Liver (tissue), 9 donors: ENCODE measurements around the gene PLCG2. TPM values are rescaled to one million over a fixed set of nuclear protein-coding genes. Genes with fewer than 3 reads are reported as not detected.

Experiments
- DNase-seq: peaks from one replicate; pipeline ENCODE4 v3.0.0-alpha.2; 2017; ENCODE audit warnings: low spot score
- H3K27ac ChIP-seq, 2 donors: one replicate each; pipeline ENCODE4 v1.7.0; 2013; ENCODE audit warnings: inconsistent platforms in 2 of 2, low read length in 2 of 2, control low read depth in 1 of 2, low read depth in 1 of 2, mild to moderate bottlenecking in 1 of 2
- H3K27me3 ChIP-seq, 4 donors: one replicate each; pipeline versions ENCODE4 v1.6.1 to v1.7.0; 2013; ENCODE audit warnings: low read length in 3 of 4, inconsistent platforms in 1 of 4, mild to moderate bottlenecking in 1 of 4, moderate library complexity in 1 of 4; ENCODE audit not compliant: control insufficient read depth in 4 of 4, insufficient read depth in 4 of 4
- H3K36me3 ChIP-seq, 4 donors: one replicate each; pipeline versions ENCODE4 v1.6.1 to v1.7.0; 2013; ENCODE audit warnings: low read length in 3 of 4, mild to moderate bottlenecking in 3 of 4, low read depth in 1 of 4, moderate library complexity in 1 of 4; ENCODE audit not compliant: control insufficient read depth in 4 of 4, insufficient read depth in 3 of 4
- H3K4me1 ChIP-seq, 4 donors: one replicate each; pipeline versions ENCODE4 v1.6.1 to v1.7.0; 2013; ENCODE audit warnings: low read length in 3 of 4, mild to moderate bottlenecking in 3 of 4, moderate library complexity in 1 of 4; ENCODE audit not compliant: control insufficient read depth in 4 of 4, insufficient read depth in 4 of 4
- H3K4me3 ChIP-seq, 3 donors: one replicate each; pipeline versions ENCODE4 v1.6.1 to v1.7.0; 2013; ENCODE audit warnings: low read length in 3 of 3, control low read depth in 1 of 3, low read depth in 1 of 3, mild to moderate bottlenecking in 1 of 3
- H3K9ac ChIP-seq, 2 donors: one replicate each; pipeline ENCODE4 v1.7.0; 2013; ENCODE audit warnings: low read length in 2 of 2, mild to moderate bottlenecking in 2 of 2, moderate library complexity in 2 of 2, control low read depth in 1 of 2, low read depth in 1 of 2
- H3K9me3 ChIP-seq, 4 donors: one replicate each; pipeline versions ENCODE4 v1.6.1 to v1.7.0; 2013; ENCODE audit warnings: low read length in 3 of 4; ENCODE audit not compliant: control insufficient read depth in 4 of 4
- ATF3 ChIP-seq: IDR thresholded peaks from 2 replicates; pipeline ENCODE4 v1.6.1; 2016; ENCODE audit warnings: antibody characterized with exemption
- FOXA1 ChIP-seq: IDR thresholded peaks from 2 replicates; pipeline ENCODE4 v1.6.1; 2016; ENCODE audit warnings: antibody characterized with exemption
- FOXA2 ChIP-seq: IDR thresholded peaks from 2 replicates; pipeline ENCODE4 v1.6.1; 2016; ENCODE audit warnings: antibody characterized with exemption
- GABPA ChIP-seq, 2 donors: IDR thresholded peaks in 1 of 2; conservative IDR thresholded peaks in 1 of 2; 2 replicates each; pipeline ENCODE4 v1.6.1; 2016; ENCODE audit warnings: antibody characterized with exemption in 2 of 2, mild to moderate bottlenecking in 1 of 2, moderate library complexity in 1 of 2
- HNF4A ChIP-seq, 2 donors: conservative IDR thresholded peaks; 2 replicates each; pipeline ENCODE4 v1.6.1; 2016; ENCODE audit warnings: antibody characterized with exemption in 2 of 2, mild to moderate bottlenecking in 2 of 2
- HNF4G ChIP-seq: IDR thresholded peaks from 2 replicates; pipeline ENCODE4 v1.6.1; 2016; ENCODE audit warnings: antibody characterized with exemption
- NR2F2 ChIP-seq: IDR thresholded peaks from 2 replicates; pipeline ENCODE4 v1.6.1; 2016; ENCODE audit warnings: antibody characterized with exemption
- RAD21 ChIP-seq, 2 donors: IDR thresholded peaks; 2 replicates each; pipeline ENCODE4 v1.6.1; 2016; ENCODE audit warnings: antibody characterized with exemption in 2 of 2, mild to moderate bottlenecking in 2 of 2
- RXRA ChIP-seq, 2 donors: IDR thresholded peaks; 2 replicates each; pipeline ENCODE4 v1.6.1; 2017 to 2018; ENCODE audit warnings: antibody characterized with exemption in 2 of 2, mild to moderate bottlenecking in 1 of 2
- SP1 ChIP-seq: IDR thresholded peaks from 2 replicates; pipeline ENCODE4 v1.6.1; 2018; ENCODE audit warnings: antibody characterized with exemption, mild to moderate bottlenecking
- WGBS: extraction: QIAGEN DNeasy Blood & Tissue Kit; methylation state at CpG from one replicate; pipeline ENCODE4 v1.1.7; 2013; 5-methylcytosine and 5-hydroxymethylcytosine counted together
- polyA plus RNA-seq, 2 donors: library from polyadenylated mRNA; stranded (reverse) in 1 of 2; unstranded in 1 of 2; fragments of 200-250 nt in 1 of 2; fragments of >200 nt in 1 of 2; fragmentation: Nextera tagmentation in 1 of 2; extraction: Ambion mirVana in 1 of 2; gene quantifications; one replicate each; pipeline versions ENCODE4 v1.2.1 to v1.2.3, GENCODE V29; 2013 to 2015
- total RNA-seq, 2 donors: library from RNA; depleted of rRNA; stranded (reverse); fragments of >200 nt; gene quantifications; one replicate each; pipeline ENCODE4 v1.2.3, GENCODE V29; 2014
- TF ChIP-seq, protein P1 (sequence below): fragments of 150-350 bp; IDR thresholded peaks from 2 replicates; pipeline ENCODE4 v1.5.1; 2017; ENCODE audit warnings: improper control_type of control experiment, low read depth, low read length; ENCODE audit not compliant: missing input control
- TF ChIP-seq, protein P2 (sequence below): IDR thresholded peaks from 2 replicates; pipeline ENCODE4 v1.6.1; 2016; ENCODE audit warnings: antibody characterized with exemption
- TF ChIP-seq, protein P3 (sequence below): IDR thresholded peaks from 2 replicates; pipeline ENCODE4 v1.6.1; 2016; ENCODE audit warnings: antibody characterized with exemption, mild to moderate bottlenecking
- donor health status: healthy.
- donor health status: healthy.
- donor health status: healthy.
- donor health status: healthy.
- donor health status: healthy.

Gene PLCG2
- total and polyA plus RNA-seq, 4 donors: 7.1 to 21.6 (median 15.8) TPM

DNA sequence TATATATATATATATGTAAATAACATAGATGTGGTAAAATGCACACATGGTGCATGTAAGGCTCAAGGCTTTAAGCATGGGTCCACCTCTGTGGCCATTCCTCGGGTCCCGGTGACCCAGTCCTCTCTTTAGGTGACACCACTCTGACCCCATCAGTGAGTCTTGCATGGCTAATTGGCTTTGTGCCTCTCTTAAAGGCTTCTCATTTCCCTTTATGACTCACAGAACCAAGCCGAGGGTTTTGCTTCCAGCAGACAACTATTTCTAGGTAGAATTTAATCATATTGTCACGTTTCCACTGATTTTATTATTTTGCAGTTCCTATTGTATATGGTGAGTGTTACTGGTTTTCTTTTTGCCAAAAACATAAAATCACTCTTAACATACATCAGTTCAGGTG lies 59.7 kb downstream of the PLCG2 start:
- no peak for DNase-seq
- Histone ChIP-seq H3K9me3 (no peaks in the 10 kb centered on the region), H3K36me3 (no peaks in the 10 kb centered on the region), H3K4me3 (no peak overlapping the region), H3K4me1 (no peaks in the 10 kb centered on the region), H3K27me3 (no peaks in the 10 kb centered on the region), H3K27ac (no peak overlapping the region), H3K9ac (no peak overlapping the region)
- TF ChIP-seq ATF3: no peak
- 72% methylated on average over 4 of the region's 4 CpGs for WGBS

DNA sequence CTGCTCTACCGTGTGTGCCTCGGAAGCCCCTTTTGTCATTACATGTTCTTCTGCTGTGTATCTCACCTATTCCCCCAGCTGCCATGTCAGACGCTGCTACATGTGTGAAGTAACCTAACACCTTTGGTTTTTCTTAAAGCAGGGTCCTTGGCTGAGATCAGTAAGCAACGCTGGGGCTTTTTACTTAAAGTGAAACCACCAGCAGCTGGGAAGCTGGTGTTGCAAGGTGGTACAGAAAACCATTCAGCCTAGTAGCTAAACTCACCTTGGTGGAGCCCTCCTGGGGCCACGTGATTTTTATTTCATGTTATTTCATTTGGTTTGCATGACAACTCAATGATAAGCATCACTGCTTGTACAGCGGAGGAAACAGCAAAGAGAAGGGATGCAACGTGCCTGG lies 62.6 kb downstream of the PLCG2 start:
- no peak for TF ChIP-seq FOXA2
- TF ChIP-seq ATF3: no peak
- no peak for TF ChIP-seq HNF4A (conservative IDR thresholded peaks at IDR 0.05)
- TF ChIP-seq HNF4G: no peak
- no peak for TF ChIP-seq RAD21 (IDR thresholded peaks at IDR 0.05)
- TF ChIP-seq FOXA1: no peak
- TF ChIP-seq, protein P1, sequence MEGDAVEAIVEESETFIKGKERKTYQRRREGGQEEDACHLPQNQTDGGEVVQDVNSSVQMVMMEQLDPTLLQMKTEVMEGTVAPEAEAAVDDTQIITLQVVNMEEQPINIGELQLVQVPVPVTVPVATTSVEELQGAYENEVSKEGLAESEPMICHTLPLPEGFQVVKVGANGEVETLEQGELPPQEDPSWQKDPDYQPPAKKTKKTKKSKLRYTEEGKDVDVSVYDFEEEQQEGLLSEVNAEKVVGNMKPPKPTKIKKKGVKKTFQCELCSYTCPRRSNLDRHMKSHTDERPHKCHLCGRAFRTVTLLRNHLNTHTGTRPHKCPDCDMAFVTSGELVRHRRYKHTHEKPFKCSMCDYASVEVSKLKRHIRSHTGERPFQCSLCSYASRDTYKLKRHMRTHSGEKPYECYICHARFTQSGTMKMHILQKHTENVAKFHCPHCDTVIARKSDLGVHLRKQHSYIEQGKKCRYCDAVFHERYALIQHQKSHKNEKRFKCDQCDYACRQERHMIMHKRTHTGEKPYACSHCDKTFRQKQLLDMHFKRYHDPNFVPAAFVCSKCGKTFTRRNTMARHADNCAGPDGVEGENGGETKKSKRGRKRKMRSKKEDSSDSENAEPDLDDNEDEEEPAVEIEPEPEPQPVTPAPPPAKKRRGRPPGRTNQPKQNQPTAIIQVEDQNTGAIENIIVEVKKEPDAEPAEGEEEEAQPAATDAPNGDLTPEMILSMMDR: no peak
- TF ChIP-seq, protein P2, sequence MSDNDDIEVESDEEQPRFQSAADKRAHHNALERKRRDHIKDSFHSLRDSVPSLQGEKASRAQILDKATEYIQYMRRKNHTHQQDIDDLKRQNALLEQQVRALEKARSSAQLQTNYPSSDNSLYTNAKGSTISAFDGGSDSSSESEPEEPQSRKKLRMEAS: no peak
- no peak for TF ChIP-seq GABPA (IDR thresholded peaks at IDR 0.05 in 1 of 2, conservative IDR thresholded peaks at IDR 0.05 in 1 of 2)
- TF ChIP-seq NR2F2: no peak
- TF ChIP-seq RXRA (IDR thresholded peaks at IDR 0.05): no peak
- TF ChIP-seq, protein P3, sequence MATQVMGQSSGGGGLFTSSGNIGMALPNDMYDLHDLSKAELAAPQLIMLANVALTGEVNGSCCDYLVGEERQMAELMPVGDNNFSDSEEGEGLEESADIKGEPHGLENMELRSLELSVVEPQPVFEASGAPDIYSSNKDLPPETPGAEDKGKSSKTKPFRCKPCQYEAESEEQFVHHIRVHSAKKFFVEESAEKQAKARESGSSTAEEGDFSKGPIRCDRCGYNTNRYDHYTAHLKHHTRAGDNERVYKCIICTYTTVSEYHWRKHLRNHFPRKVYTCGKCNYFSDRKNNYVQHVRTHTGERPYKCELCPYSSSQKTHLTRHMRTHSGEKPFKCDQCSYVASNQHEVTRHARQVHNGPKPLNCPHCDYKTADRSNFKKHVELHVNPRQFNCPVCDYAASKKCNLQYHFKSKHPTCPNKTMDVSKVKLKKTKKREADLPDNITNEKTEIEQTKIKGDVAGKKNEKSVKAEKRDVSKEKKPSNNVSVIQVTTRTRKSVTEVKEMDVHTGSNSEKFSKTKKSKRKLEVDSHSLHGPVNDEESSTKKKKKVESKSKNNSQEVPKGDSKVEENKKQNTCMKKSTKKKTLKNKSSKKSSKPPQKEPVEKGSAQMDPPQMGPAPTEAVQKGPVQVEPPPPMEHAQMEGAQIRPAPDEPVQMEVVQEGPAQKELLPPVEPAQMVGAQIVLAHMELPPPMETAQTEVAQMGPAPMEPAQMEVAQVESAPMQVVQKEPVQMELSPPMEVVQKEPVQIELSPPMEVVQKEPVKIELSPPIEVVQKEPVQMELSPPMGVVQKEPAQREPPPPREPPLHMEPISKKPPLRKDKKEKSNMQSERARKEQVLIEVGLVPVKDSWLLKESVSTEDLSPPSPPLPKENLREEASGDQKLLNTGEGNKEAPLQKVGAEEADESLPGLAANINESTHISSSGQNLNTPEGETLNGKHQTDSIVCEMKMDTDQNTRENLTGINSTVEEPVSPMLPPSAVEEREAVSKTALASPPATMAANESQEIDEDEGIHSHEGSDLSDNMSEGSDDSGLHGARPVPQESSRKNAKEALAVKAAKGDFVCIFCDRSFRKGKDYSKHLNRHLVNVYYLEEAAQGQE: no peak
- TF ChIP-seq SP1: no peak
- no peaks in the 10 kb centered on the region for H3K4me1 ChIP-seq
- no peaks in the 10 kb centered on the region for H3K36me3 ChIP-seq
- no peak overlapping the region for H3K4me3 ChIP-seq
- no peak overlapping the region for H3K27ac ChIP-seq
- no peak overlapping the region for H3K9ac ChIP-seq
- DNase-seq: no peak
- H3K27me3 ChIP-seq: no peaks in the 10 kb centered on the region
- 69% methylated on average over 7 of the region's 7 CpGs for WGBS
- no peaks in the 10 kb centered on the region for H3K9me3 ChIP-seq
